ENCODE results near the gene BBLN.

The BBLN gene

GRCh38 chr9:128164307-128164885 lies 4.3 kb downstream of the BBLN start:
- no peak overlapping the region for H3K4me3 ChIP-seq (ENCODE audit: low read depth in 1 of 2, low read length in 1 of 2)
- H3K36me3 ChIP-seq = peaks cover 69% of the 10 kb centered on the region
- TF ChIP-seq CTCF (IDR thresholded peaks at IDR 0.05) = no peak
- peaks cover 14 to 18% of the 10 kb centered on the region in 2 experiments for H3K4me1 ChIP-seq (ENCODE audit: control insufficient read depth in 1 of 2, insufficient read depth in 1 of 2, low read depth in 1 of 2, low read length in 1 of 2)
- H3K27ac ChIP-seq = no peak overlapping the region
- no peaks in the 10 kb centered on the region for H3K27me3 ChIP-seq
- H3K9me3 ChIP-seq = no peaks in the 10 kb centered on the region

DNA sequence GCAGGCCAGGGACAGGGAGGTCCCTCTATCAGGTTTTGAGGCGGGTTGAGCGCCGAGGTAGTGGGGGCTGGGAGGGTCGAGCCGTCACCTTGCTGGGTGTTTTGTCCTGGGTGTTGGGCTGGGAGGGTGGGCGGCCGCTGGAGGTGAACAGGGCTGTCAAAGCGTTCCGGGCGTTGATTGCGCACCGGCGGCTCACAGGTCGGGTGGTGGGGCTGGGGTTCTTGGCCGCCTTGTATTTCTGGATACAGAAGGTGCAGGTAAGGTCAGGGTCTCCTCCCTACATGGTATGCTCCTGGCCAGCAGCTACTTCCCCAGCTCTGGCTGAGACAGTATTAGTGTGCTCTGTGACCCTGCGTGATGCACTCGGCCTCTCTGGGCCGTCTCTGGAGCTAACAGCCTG lies 6.1 kb downstream of the BBLN start:
- Histone ChIP-seq H3K4me1 (ENCODE audit: control insufficient read depth in 1 of 2, insufficient read depth in 1 of 2, low read depth in 1 of 2, low read length in 1 of 2) (peaks cover 2 to 3% of the 10 kb centered on the region in 2 experiments), H3K36me3 (peaks cover 78% of the 10 kb centered on the region), H3K9me3 (no peaks in the 10 kb centered on the region), H3K27ac (no peak overlapping the region), H3K27me3 (no peaks in the 10 kb centered on the region), H3K4me3 (ENCODE audit: low read depth in 1 of 2, low read length in 1 of 2) (no peak overlapping the region)
- TF ChIP-seq CTCF (IDR thresholded peaks at IDR 0.05) = no peak

- Histone ChIP-seq H3K4me1 (ENCODE audit: control insufficient read depth in 1 of 2, insufficient read depth in 1 of 2, low read depth in 1 of 2, low read length in 1 of 2) (no peaks in the 10 kb centered on the region), H3K27me3 (no peaks in the 10 kb centered on the region), H3K27ac (no peak overlapping the region), H3K36me3 (peaks cover 77% of the 10 kb centered on the region), H3K9me3 (no peaks in the 10 kb centered on the region), H3K4me3 (ENCODE audit: low read depth in 1 of 2, low read length in 1 of 2) (no peak overlapping the region)
- TF ChIP-seq CTCF (IDR thresholded peaks at IDR 0.05) = no peak
Measured at GRCh38 chr9:128167209-128167608, 7.1 kb downstream of the BBLN start.

DNA sequence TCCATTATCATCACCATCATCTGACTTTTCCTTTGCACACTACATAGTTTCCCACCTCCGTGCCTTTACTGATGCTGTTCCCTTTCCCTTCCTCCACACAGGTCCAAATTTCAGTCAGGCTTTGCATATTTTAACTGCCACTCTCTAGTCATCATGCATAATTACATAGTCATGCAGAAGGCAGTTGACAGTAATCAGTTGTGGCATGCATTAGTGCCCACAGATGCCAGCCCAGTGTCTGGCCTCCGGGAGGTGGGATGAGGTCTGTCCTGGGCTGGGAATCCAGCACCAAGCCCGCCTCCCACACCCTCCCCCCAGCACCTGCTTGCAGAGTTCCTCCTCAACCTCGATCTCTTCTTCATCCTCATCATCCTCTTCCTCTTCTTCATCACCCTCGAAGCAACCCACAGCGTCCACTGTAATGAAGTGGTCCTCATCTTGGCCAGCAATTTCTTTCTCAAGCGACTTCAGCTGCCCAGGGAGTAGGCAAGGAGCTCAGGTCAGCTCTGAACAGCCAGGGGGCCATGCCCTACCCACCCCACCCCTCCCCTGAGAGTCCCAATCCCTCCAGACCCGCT lies 8.8 kb downstream of the BBLN start:
- no peaks in the 10 kb centered on the region for H3K9me3 ChIP-seq
- H3K4me3 ChIP-seq (ENCODE audit: low read depth in 1 of 2, low read length in 1 of 2) = no peak overlapping the region
- no peaks in the 10 kb centered on the region for H3K27me3 ChIP-seq
- H3K36me3 ChIP-seq = peaks cover 65% of the 10 kb centered on the region
- TF ChIP-seq CTCF (IDR thresholded peaks at IDR 0.05) = no peak
- H3K27ac ChIP-seq = no peak overlapping the region
- H3K4me1 ChIP-seq (ENCODE audit: control insufficient read depth in 1 of 2, insufficient read depth in 1 of 2, low read depth in 1 of 2, low read length in 1 of 2) = no peaks in the 10 kb centered on the region

GRCh38 chr9:128169492-128169891 lies 9.4 kb downstream of the BBLN start:
- H3K27me3 ChIP-seq = no peaks in the 10 kb centered on the region
- no peaks in the 10 kb centered on the region for H3K4me1 ChIP-seq (ENCODE audit: control insufficient read depth in 1 of 2, insufficient read depth in 1 of 2, low read depth in 1 of 2, low read length in 1 of 2)
- H3K27ac ChIP-seq = no peak overlapping the region
- TF ChIP-seq CTCF (IDR thresholded peaks at IDR 0.05) = no peak
- H3K9me3 ChIP-seq = no peaks in the 10 kb centered on the region
- H3K36me3 ChIP-seq = peaks cover 64% of the 10 kb centered on the region
- no peak overlapping the region for H3K4me3 ChIP-seq (ENCODE audit: low read depth in 1 of 2, low read length in 1 of 2)

Data from neutrophil (primary cell).